Measurements from ENCODE around the gene SPATA2L.
A peak's percentile ranks its signal among the peaks of the same experiment; 100 is the strongest.
"Not testable (repeated sequence)": the region's sequence is repeated elsewhere in the genome, so short reads cannot be mapped to it uniquely, and the experiment has no call there.

Gene SPATA2L

DNA sequence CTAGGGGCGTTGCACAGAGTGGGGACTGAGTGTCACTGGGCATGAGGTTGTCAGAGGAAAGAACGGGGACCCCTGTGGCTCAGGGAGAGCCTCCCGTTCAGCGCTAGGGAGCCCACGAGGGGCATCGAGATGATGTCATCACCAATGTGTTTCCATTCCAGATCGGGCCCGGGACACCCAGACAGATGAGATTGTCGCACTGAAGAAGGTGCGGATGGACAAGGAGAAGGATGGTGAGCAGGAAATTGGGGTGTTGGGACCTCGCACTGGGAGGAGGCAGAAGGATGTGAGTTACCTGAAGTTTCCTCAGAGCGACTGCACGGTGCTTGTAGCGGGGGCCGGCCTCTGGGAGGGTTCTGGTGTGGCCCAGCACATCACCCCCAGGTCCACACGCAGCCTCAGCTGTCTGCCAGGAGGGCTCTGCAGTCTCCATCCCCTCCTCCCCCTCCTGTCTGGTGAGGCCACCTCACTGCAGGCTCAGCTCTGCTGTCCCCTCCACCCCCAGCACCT lies 11.1 kb downstream of the SPATA2L start:
- DNase-seq (ENCODE audit: low read depth) = no peak

- not testable (repeated sequence) for DNase-seq (ENCODE audit: low read depth)
Measured at GRCh38 chr16:89689621-89690020, 11.9 kb downstream of the SPATA2L start.

- no peak for DNase-seq (ENCODE audit: low read depth)
Measured at GRCh38 chr16:89689142-89689541, 12.4 kb downstream of the SPATA2L start.

DNA sequence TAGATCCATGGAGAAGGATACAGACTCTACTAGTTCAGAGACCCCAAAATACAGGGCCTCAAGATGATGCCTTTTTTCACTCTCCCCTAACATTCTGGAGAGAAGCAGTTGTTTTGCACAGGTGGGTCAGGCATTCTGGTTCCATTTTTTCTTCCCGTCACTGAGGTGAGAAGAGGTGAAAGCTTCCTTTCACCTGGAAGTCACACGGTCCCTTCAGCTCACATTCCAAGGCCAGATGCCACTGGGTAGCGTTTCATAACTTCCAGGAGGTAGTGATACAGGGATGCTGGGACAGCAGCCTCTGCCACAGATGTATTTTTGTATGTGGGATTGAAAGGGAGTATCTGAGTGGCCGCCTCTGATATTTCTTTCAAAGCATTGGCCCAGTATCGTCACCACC lies 13.1 kb downstream of the SPATA2L start:
- no peak for DNase-seq (ENCODE audit: low read depth)

- DNase-seq (ENCODE audit: low read depth) = no peak
Measured at GRCh38 chr16:89687092-89687940, 14.2 kb downstream of the SPATA2L start.

DNA sequence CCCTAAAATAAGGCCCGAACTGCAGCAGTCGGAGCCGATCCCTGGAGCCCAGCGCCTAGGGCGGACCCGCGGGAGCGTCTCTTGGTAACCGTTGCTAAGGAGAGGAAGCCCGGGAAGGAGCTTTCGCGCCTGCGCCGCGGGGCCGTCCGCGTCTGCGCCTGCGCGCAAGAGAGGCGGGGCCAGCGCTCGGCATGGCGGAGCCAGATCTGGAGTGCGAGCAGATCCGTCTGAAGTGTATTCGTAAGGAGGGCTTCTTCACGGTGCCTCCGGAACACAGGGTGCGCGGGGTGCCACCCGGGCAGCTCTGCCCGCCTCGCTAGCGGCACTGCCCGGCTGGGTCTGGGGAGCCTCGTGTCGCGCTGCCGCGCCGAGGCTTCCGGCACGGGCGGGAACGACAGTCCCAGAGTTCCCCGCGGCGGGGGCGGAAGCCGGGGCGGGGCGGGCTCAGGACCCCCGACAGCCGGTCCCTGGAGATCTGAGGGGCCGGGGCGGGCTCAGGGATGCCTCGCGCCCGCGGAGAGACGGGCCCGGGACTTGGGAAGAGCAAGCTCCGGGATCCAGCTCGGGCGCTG lies 14.9 kb downstream of the SPATA2L start, which contains the start of gene CDK10:
Gene CDK10, plus strand, starts transcription at position 170 of the 572 bp plus-strand sequence. Its CDS starts 22 bp downstream, at position 192.
- DNase-seq (ENCODE audit: low read depth) = peak; percentile 89

DNA sequence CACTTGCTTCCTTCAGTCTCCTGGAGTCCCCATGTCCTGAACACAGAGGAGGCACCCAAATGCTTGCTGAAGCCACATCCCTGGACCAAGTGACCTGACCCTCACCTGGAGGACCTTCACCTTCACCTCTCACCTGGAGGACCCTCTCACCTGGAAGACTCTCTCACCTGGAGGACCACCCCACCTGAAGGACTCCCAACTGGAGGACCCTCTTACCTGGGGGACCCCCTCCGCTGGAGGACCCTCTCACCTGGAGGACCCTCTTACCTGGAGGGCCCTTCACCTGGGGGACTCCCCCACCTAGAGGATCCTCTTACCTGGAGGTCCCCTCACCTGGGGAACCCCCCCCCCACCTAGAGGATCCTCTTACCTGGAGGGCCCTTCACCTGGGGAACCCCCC lies 15.6 kb downstream of the SPATA2L start:
- DNase-seq (ENCODE audit: low read depth) = no peak

DNA sequence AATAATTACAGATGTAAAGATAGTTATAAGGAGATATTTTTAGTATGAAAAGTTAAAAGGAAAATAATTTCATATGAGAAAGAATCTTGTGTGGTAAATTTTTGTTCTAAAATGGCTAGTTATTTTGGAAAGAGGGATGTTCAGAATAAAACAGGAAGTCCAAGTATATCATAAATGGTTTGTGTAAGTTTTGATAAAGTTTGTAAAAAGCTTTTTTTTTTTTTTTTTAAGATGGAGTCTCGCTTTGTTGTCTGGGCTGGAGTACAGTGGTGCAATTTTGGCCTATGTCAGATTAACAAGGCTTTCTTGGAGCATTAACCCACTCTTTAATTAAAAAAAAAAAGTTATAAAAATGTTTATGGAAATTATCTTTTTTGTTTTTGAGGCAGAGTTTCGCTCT lies 23.2 kb downstream of the SPATA2L start:
- no peak for DNase-seq (ENCODE audit: low read depth)

DNA sequence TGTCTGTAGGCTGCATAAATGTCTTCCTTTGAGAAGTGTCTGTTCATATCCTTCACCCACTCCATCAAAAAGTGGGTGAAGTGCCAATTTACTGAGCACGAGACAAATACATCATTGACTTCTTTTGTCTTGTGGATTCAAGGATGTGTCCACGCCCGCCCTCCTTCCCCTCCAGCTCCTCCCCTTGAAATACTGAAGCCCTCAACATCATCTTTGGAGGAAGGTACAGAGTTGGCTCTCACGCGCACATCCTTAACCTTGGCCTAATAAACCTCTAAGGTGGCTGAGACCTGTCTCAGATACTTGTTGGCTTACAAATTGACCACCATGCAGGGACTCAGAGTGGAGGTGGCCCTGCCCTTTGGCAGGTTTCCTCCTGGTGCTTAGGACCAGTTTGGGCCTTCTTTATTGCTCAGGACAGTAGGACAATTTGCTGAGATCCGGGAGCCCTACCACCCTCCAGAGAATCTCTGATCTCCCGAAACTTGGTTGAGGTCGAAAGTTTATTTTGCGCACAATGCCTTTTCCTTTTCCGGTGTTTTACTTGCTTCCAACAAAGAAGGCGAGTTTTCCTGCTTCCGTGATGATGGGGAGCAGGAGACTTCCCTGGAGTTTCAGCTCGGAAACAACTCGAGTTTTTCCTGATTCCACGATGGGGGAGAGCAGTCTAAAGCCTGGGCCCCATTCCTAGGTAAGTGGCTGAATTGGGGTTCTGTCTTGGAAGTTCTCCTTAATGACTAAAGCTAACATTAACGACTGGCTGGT lies 29.1 kb downstream of the SPATA2L start:
- DNase-seq (ENCODE audit: low read depth) = no peak

- not testable (repeated sequence) for DNase-seq (ENCODE audit: low read depth)
Measured at GRCh38 chr16:89671565-89671964, 29.9 kb downstream of the SPATA2L start.

- DNase-seq (ENCODE audit: low read depth) = no peak
Measured at GRCh38 chr16:89670496-89671431, 30.7 kb downstream of the SPATA2L start.

DNA sequence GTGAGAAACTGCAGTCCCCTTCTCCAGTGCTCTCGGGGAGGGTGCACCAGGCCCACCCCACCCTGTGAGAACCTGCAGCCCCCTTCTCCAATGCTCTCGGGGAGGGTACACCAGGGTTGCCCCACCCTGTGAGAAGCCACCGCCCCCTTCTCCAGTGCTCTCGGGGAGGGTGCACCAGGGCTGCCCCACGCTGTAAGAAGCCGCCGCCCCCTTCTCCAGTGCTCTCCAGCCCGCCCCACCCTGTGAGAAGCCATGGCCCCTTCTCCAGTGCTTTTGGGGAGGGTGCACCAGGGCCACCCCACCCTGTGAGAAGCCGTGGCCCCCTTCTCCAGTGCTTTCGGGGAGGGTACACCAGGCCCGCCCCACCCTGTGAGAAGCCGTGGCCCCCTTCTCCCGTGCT lies 31.8 kb downstream of the SPATA2L start:
- DNase-seq (ENCODE audit: low read depth) = no peak

DNA sequence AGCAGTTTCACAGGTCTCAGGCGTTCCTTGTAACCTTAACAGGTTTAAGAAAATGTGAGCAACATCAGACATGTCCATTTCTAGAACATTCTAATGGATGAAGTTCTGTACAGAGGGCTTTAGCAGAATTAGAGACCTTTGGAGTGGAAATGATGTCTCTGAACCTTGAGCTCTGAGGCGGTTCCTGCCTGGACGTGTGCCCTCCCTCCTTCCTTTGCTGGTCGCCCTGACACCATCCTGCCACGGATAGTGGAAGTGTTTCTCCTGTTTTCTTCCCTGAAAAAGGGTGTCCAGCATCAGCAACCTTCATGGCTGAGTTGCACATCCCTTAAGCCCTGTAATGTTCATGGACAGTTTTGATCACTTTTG lies 32.7 kb downstream of the SPATA2L start:
- no peak for DNase-seq (ENCODE audit: low read depth)

GRCh38 chr16:89667633-89668032 lies 33.9 kb downstream of the SPATA2L start:
- no peak for DNase-seq (ENCODE audit: low read depth)

DNA sequence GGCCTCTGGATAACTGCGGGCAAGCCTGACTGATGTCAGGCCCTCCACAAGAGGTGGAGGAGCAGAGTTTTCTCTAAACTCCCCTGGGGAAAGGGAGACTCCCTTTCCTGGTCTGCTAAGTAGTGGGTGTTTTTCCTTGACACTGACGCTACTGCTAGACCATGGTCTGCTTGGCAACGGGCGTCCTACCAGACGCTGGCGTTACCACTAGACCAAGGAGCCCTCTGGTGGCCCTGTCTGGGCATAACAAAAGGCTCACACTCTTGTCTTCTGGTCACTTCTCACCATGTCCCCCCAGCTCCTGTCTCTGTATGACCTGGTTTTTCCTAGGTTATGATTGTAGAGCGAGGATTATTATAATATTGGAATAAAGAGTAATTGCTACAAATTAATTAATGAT lies 34.5 kb downstream of the SPATA2L start:
- not testable (repeated sequence) for DNase-seq (ENCODE audit: low read depth)

DNA sequence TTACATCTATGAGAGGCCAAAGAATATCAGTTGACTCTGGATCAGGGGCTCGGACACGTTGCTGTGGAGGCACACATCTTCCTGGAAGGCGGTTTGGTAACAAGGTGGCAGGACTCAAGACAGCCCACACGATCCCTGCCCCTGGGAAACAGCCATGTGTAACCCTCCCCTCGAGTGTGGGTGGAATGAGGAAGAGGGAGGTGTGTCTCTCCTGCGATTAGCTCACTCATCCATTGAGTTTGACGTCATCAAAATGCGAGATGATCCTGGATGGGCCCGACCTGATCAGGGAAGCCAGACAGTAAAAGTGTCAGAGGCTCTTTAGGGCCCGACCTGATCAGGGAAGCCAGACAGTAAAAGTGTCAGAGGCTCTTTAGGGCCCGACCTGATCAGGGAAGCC lies 37.3 kb downstream of the SPATA2L start:
- not testable (repeated sequence) for DNase-seq (ENCODE audit: low read depth)

GRCh38 chr16:89661215-89661614 lies 40.3 kb downstream of the SPATA2L start:
- DNase-seq (ENCODE audit: low read depth) = no peak

- DNase-seq (ENCODE audit: low read depth) = no peak
Measured at GRCh38 chr16:89660146-89660545, 41.4 kb downstream of the SPATA2L start.

- DNase-seq (ENCODE audit: low read depth) = no peak
Measured at GRCh38 chr16:89658221-89658879, 43.2 kb downstream of the SPATA2L start.

DNA sequence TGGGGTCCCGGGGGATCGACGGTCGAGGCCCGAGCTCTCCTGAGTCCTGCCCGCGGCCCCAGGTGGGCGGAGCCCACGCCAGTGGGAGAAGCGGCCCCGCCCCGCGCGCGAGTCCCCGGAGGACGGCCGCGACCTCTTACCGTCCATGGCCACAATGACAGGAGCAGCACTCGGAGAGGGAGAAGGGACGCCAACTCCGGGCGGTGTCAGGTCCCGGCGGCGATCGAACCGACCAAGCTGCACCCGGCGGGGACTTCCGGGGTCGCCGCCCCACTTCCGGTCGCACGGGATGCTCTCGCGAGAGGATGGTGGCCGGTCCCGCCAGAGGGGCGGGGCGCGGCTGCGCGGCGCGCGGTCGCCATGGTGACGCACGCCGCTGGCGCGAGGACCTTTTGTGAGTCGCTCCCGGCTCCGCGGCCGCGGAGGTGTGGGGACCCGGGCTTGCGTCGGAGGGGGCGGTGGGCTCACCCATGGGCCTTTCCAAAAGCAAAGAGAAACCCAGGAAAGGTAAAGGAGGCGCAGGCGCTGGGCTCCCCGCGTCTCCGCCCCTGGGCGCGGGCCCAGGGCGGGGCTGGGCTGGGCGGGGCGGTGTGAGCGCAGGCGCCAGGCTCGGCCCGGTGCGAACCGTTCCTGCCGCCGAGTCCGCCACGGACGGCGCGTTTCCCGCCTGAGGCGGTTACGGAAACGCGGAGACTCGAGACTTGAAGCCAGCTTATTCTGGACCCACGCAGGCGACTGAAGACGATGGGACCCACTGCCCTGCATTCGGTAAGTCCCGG lies 43.9 kb downstream of the SPATA2L start, which contains the start of the genes CHMP1A and SPATA33:
Gene CHMP1A, minus strand, starts transcription at position 267 of the 779 bp plus-strand sequence. Its CDS starts 120 bp downstream, at position 147.
Gene SPATA33, plus strand, starts transcription at position 395 of the 779 bp plus-strand sequence. Its CDS starts 76 bp downstream, at position 471.
- peak; percentile 88 for DNase-seq (ENCODE audit: low read depth)

All from stimulated activated CD8-positive, alpha-beta memory T cell treated with anti-CD3 and anti-CD28 coated beads, Interleukin-4, amount 100 ng/mL, for 24 hours (primary cell).